ENCODE measurements around the gene COL6A2. TPM values are rescaled to one million over a fixed set of nuclear protein-coding genes. Genes with fewer than 3 reads are reported as not detected.
A peak's percentile ranks its signal among the peaks of the same experiment; 100 is the strongest.
"Not testable (repeated sequence)": the region's sequence is repeated elsewhere in the genome, so short reads cannot be mapped to it uniquely, and the experiment has no call there.

COL6A2 gene
- total RNA-seq, 2 donors from 2014 or later: 259 to 377 TPM

DNA sequence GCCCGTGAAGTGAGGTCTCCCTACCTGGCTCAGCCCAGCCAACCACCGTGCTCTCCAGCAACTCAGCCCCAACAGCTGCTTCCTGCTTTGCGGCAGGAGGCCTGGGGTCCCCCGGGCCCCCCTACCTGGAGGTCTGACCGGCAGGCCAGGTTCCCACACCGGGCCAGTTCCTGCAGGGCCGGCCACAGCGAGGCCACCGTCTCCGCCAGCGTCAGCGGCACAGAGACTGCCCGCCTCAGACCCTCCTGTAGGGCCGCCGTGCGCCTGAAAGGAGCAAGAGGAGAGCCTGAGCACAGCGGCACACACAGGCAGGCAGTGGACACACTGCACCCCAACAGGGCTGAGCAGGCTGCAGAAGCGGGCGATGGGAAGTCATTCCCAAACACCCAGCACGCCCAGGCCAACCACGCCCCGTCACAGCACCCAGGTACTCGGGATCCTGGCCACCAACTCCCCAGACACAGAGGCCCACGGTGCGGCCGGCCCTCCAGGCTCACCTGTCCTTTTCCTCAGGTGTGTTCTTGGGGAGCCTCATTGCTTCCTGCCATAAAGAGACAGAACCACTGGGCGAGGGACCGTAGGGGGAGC, 40.6 kb downstream of the COL6A2 start:
- H3K36me3 Mint-ChIP-seq (ENCODE audit: low read depth): no peaks in the 10 kb centered on the region
- peaks cover 5% of the 10 kb centered on the region for H3K9me3 Mint-ChIP-seq
- H3K27ac Mint-ChIP-seq: no peak overlapping the region
- peaks cover 11% of the 10 kb centered on the region for H3K4me1 Mint-ChIP-seq
- Histone ChIP-seq H3K27me3 (ENCODE audit: control insufficient read depth, insufficient read depth, low read length, poor library complexity, severe bottlenecking) (no peaks in the 10 kb centered on the region), H3K4me1 (ENCODE audit: control insufficient read depth, insufficient read depth, low read length) (peaks cover 6% of the 10 kb centered on the region), H3K27ac (ENCODE audit: low read depth, low read length) (no peak overlapping the region), H3K36me3 (ENCODE audit: control insufficient read depth, insufficient read depth, low read length) (no peaks in the 10 kb centered on the region), H3K9me3 (ENCODE audit: control insufficient read depth, low read length) (no peaks in the 10 kb centered on the region), H3K4me3 (ENCODE audit: low read length) (no peak overlapping the region), H3K9ac (ENCODE audit: extremely low read depth, low read length, poor library complexity, severe bottlenecking) (no peak overlapping the region)
- no peak overlapping the region for H3K4me3 Mint-ChIP-seq
- no peak for TF ChIP-seq CTCF (conservative IDR thresholded peaks at IDR 0.05)
- no peak for DNase-seq
- 92 to 96% methylated on average over 18 to 28 of the region's 28 CpGs for WGBS, 2 experiments (ENCODE audit: insufficient coverage in 1 of 2, insufficient read length in 1 of 2)
- H3K27me3 Mint-ChIP-seq (ENCODE audit: insufficient read depth): peaks cover 29% of the 10 kb centered on the region

- Histone ChIP-seq H3K9me3 (ENCODE audit: control insufficient read depth, low read length) (no peaks in the 10 kb centered on the region), H3K4me1 (ENCODE audit: control insufficient read depth, insufficient read depth, low read length) (peaks cover 6% of the 10 kb centered on the region), H3K27ac (ENCODE audit: low read depth, low read length) (no peak overlapping the region), H3K9ac (ENCODE audit: extremely low read depth, low read length, poor library complexity, severe bottlenecking) (no peak overlapping the region), H3K27me3 (ENCODE audit: control insufficient read depth, insufficient read depth, low read length, poor library complexity, severe bottlenecking) (no peaks in the 10 kb centered on the region), H3K4me3 (ENCODE audit: low read length) (no peak overlapping the region), H3K36me3 (ENCODE audit: control insufficient read depth, insufficient read depth, low read length) (no peaks in the 10 kb centered on the region)
- peaks cover 7% of the 10 kb centered on the region for H3K9me3 Mint-ChIP-seq
- H3K36me3 Mint-ChIP-seq (ENCODE audit: low read depth): no peaks in the 10 kb centered on the region
- TF ChIP-seq CTCF (conservative IDR thresholded peaks at IDR 0.05): no peak
- H3K4me1 Mint-ChIP-seq: peaks cover 11% of the 10 kb centered on the region
- 56 to 82% methylated on average over 3 to 15 of the region's 15 CpGs for WGBS, 2 experiments (ENCODE audit: insufficient coverage in 1 of 2, insufficient read length in 1 of 2)
- no peak overlapping the region for H3K4me3 Mint-ChIP-seq
- peaks cover 29% of the 10 kb centered on the region for H3K27me3 Mint-ChIP-seq (ENCODE audit: insufficient read depth)
- no peak for DNase-seq
- H3K27ac Mint-ChIP-seq: no peak overlapping the region
Measured at GRCh38 chr21:46139686-46140085, 41.8 kb downstream of the COL6A2 start.

GRCh38 chr21:46140352-46141003, 42.6 kb downstream of the COL6A2 start:
- WGBS, 2 experiments (ENCODE audit: insufficient coverage in 1 of 2, insufficient read length in 1 of 2): 87 to 90% methylated on average over 22 to 29 of the region's 29 CpGs
- H3K9me3 ChIP-seq (ENCODE audit: control insufficient read depth, low read length); H3K4me3 ChIP-seq (ENCODE audit: low read length); H3K27ac ChIP-seq (ENCODE audit: low read depth, low read length); H3K36me3 Mint-ChIP-seq (ENCODE audit: low read depth); H3K9me3 Mint-ChIP-seq; DNase-seq; H3K27me3 ChIP-seq (ENCODE audit: control insufficient read depth, insufficient read depth, low read length, poor library complexity, severe bottlenecking); H3K4me1 ChIP-seq (ENCODE audit: control insufficient read depth, insufficient read depth, low read length); H3K9ac ChIP-seq (ENCODE audit: extremely low read depth, low read length, poor library complexity, severe bottlenecking); H3K36me3 ChIP-seq (ENCODE audit: control insufficient read depth, insufficient read depth, low read length): not testable (repeated sequence)
- Mint-ChIP-seq H3K4me3 (peak overlapping the region; percentile 53), H3K27ac (peak overlapping the region; percentile 52), H3K4me1 (peaks cover 11% of the 10 kb centered on the region), H3K27me3 (ENCODE audit: insufficient read depth) (peaks cover 29% of the 10 kb centered on the region)
